Cardiac muscle cell (in vitro differentiated cells and primary cell): ENCODE measurements around the gene SLC7A6. TPM values are rescaled to one million over a fixed set of nuclear protein-coding genes. Genes with fewer than 3 reads are reported as not detected.
A peak's percentile ranks its signal among the peaks of the same experiment; 100 is the strongest.

Experiments
- DNase-seq, 2 donors: peaks; one replicate each; pipeline versions ENCODE4 v3.0.0 to v3.0.0-alpha.2; 2010 to 2017; ENCODE audit warnings: low read depth in 1 of 2, low spot score in 1 of 2
- H3K27ac ChIP-seq: fragments of 200-600 bp; sonication (generic); 2 replicates; pipeline ENCODE4 v1.5.1; 2016
- H3K27me3 ChIP-seq: fragments of 200-600 bp; sonication (generic); 2 replicates; pipeline ENCODE4 v1.6.0; 2016; ENCODE audit warnings: control low read depth
- H3K36me3 ChIP-seq: fragments of 200-600 bp; sonication (generic); 2 replicates; pipeline ENCODE4 v1.5.1; 2016; ENCODE audit warnings: control low read depth
- H3K4me1 ChIP-seq: fragments of 200-600 bp; sonication (generic); 2 replicates; pipeline ENCODE4 v1.8.1; 2017; ENCODE audit warnings: low read depth, mild to moderate bottlenecking, mixed run types
- H3K4me3 ChIP-seq: fragments of 200-600 bp; sonication (generic); 2 replicates; pipeline ENCODE4 v1.5.1; 2016; ENCODE audit warnings: mild to moderate bottlenecking
- H3K9me3 ChIP-seq: fragments of 200-600 bp; sonication (generic); 2 replicates; pipeline ENCODE4 v1.5.1; 2017; ENCODE audit warnings: low read depth, mild to moderate bottlenecking, control low read depth
- polyA plus RNA-seq: library from polyadenylated mRNA; unstranded; fragments of >200 nt; fragmentation: Nextera tagmentation; extraction: Ambion mirVana; gene quantifications from 2 replicates; pipeline ENCODE4 v1.2.1, GENCODE V29; 2016
- total RNA-seq: library from RNA; depleted of rRNA; stranded (reverse); fragments of >200 nt; gene quantifications from 2 replicates; pipeline ENCODE4 v1.2.3, GENCODE V29; 2016
- TF ChIP-seq, protein P1 (sequence below): IDR thresholded peaks from 2 replicates; pipeline ENCODE4 v1.5.1; 2012; ENCODE audit warnings: low read depth, mild to moderate bottlenecking, low read length

Gene SLC7A6
- total and polyA plus RNA-seq, 2 experiments from 2014 or later = 14.3 to 17.1 TPM

DNA sequence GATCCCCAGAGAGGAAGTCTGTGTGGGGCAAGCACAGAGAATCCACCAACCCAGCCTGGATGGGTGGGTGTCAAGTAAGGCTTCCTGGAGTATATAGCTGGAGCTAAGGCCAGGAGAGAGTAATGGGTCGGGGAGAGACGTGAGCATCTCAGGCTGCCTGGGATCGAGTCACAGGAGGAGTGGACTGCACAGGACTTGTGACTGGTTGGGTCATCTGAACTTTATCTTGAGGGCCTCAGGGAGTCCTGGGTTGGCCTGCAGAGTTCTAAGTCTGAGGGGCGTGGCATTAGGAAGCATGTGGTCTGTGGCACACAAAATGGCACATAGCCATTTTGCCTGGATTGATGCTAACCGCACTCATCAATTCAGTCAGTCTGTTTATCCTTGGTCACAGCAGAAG is 17.7 kb upstream of the SLC7A6 start:
- DNase-seq = no peak
- Histone ChIP-seq H3K36me3 (no peaks in the 10 kb centered on the region), H3K27me3 (no peaks in the 10 kb centered on the region), H3K4me3 (no peak overlapping the region), H3K27ac (no peak overlapping the region), H3K4me1 (peaks cover 6% of the 10 kb centered on the region), H3K9me3 (no peaks in the 10 kb centered on the region)
- TF ChIP-seq, protein P1, sequence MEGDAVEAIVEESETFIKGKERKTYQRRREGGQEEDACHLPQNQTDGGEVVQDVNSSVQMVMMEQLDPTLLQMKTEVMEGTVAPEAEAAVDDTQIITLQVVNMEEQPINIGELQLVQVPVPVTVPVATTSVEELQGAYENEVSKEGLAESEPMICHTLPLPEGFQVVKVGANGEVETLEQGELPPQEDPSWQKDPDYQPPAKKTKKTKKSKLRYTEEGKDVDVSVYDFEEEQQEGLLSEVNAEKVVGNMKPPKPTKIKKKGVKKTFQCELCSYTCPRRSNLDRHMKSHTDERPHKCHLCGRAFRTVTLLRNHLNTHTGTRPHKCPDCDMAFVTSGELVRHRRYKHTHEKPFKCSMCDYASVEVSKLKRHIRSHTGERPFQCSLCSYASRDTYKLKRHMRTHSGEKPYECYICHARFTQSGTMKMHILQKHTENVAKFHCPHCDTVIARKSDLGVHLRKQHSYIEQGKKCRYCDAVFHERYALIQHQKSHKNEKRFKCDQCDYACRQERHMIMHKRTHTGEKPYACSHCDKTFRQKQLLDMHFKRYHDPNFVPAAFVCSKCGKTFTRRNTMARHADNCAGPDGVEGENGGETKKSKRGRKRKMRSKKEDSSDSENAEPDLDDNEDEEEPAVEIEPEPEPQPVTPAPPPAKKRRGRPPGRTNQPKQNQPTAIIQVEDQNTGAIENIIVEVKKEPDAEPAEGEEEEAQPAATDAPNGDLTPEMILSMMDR = no peak

DNA sequence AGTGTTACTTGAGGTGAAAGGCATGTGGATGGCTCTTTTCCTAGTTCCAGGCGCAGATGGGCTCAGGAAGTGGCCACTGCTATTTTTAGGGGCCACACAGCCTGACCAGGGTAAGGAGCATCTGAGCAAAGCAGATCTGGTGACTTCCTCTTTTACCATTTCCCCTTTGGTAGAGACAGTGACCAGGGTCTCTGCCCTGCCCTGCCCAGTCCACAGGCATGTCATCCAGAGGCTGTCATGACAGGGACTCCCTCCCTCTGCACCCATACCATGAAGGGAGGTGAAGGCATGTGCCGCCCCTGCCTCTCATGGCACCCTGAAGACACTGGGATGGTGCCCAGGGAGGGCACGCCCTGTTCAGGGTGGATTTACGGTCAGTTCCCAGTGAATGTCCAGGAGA is 16.9 kb upstream of the SLC7A6 start:
- peaks cover 13% of the 10 kb centered on the region for H3K4me1 ChIP-seq
- no peak overlapping the region for H3K27ac ChIP-seq
- H3K27me3 ChIP-seq = no peaks in the 10 kb centered on the region
- no peak for DNase-seq
- no peaks in the 10 kb centered on the region for H3K9me3 ChIP-seq
- H3K36me3 ChIP-seq = no peaks in the 10 kb centered on the region
- TF ChIP-seq, protein P1 = no peak
- no peak overlapping the region for H3K4me3 ChIP-seq

DNA sequence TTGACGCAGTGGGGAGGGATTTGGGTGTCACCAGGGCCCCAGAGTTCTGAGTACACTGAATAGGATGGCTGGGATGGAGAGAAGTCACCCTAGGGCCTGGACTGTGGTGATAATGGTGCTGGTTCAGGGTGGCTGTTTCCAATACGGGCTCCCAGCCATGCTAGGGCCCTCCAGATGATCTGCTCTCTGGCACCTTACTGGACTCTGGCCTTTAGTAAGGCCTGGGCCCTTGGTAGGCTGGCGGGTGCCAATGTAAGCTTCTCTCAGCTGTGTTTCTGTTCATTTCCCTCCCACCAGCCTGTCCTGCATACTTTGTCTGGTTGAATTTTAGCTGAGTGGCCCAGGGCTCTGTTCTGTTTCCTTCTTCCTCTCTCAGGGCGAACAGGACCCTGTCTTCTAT is 16.4 kb upstream of the SLC7A6 start:
- Histone ChIP-seq H3K4me1 (peaks cover 16% of the 10 kb centered on the region), H3K27ac (no peak overlapping the region)
- DNase-seq = no peak

DNA sequence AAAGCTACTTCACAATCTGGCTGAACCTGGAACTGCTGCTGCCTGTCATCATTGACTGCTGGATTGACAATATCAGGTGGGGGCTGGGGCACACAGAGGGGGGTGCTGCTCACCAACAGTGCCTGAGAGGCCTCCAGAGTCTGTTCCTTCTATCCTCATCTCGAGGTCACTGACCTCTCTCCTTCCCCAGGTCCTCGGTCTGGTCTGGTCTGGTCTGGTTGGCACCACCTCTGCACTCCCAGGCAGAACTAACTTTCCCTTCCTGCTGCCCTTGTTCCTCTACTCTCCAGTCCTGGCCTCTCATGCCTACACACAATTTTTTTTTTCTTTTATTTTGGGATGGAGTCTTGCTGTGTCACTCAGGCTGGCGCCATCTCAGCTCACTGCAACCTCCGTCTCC is 15.0 kb upstream of the SLC7A6 start:
- Histone ChIP-seq H3K27ac (no peak overlapping the region), H3K27me3 (no peaks in the 10 kb centered on the region), H3K4me1 (peaks cover 16% of the 10 kb centered on the region), H3K4me3 (no peak overlapping the region), H3K36me3 (no peaks in the 10 kb centered on the region), H3K9me3 (no peaks in the 10 kb centered on the region)
- TF ChIP-seq, protein P1 = no peak
- no peak for DNase-seq

More for the DNA sequence above, 16.4 kb upstream of the SLC7A6 start:
- Histone ChIP-seq H3K36me3 (no peaks in the 10 kb centered on the region), H3K27me3 (no peaks in the 10 kb centered on the region), H3K9me3 (no peaks in the 10 kb centered on the region), H3K4me3 (no peak overlapping the region)
- TF ChIP-seq, protein P1 = no peak

DNA sequence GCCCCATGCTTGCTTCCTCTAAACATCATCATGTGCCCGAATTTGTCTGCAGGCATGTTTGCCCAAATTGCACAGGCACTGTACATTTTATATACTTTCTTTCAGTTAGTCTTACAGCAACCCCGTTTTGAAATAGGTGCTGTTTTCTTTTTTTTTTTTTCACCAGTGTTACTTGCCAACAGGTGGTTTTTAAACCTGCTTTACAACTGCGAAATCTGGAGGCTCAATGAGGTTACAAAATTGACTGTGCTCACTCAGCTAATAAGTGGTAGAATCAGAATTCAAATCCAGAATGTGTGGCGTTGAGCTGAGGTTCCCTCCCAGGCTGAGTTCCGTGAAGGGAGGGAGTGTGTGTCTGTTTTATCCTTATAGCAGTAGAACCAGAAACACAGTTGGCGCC is 13.4 kb upstream of the SLC7A6 start:
- Histone ChIP-seq H3K27me3 (no peaks in the 10 kb centered on the region), H3K27ac (peak overlapping the region; percentile 48)

More for the DNA sequence above, 13.4 kb upstream of the SLC7A6 start:
- Histone ChIP-seq H3K4me1 (peaks cover 16% of the 10 kb centered on the region), H3K9me3 (no peaks in the 10 kb centered on the region), H3K36me3 (no peaks in the 10 kb centered on the region), H3K4me3 (no peak overlapping the region)
- no peak for DNase-seq
- TF ChIP-seq, protein P1 = no peak
